K562 (cell line): ENCODE measurements around the gene MMP24. TPM values are rescaled to one million over a fixed set of nuclear protein-coding genes. Genes with fewer than 3 reads are reported as not detected.

Experiments used
- ATAC-seq: fragments of 200-7000 bp; cut with Tn5 transposase; 3 replicates; pipeline ENCODE4 v1.9.1; 2020; ENCODE audit warnings: moderate library complexity
- BruUV-seq: library from RNA; stranded (reverse); fragments of 400-500 nt; replicated peaks from 2 replicates; lab custom pipeline; 2021; lab: Mats Ljungman, UMichigan
- CTCF ChIA-PET: fragments of 300-600 bp; formaldehyde crosslinking; extraction: SDS; loops from one replicate; lab custom pipeline; 2021; ENCODE audit warnings: low intra/inter-chr PET ratio; lab: Yijun Ruan, JAX
- POLR2A ChIA-PET: fragments of 300-600, 350-650 bp; sonication (Branson Sonifier 250); formaldehyde crosslinking; extraction: SDS; loops from one replicate; lab custom pipeline; 2021; ENCODE audit warnings: antibody characterized with exemption, inconsistent platforms; lab: Yijun Ruan, JAX
- DNase-seq, 4 experiments: peaks; one replicate each; pipeline versions ENCODE4 v3.0.0 to v3.0.0-alpha.2; 2011 to 2018; ENCODE audit warnings: low spot score in 3 of 4, mixed read lengths in 3 of 4; ENCODE audit errors: extremely low read depth in 1 of 4
- FAIRE-seq: peaks from 2 replicates; lab custom pipeline; 2011; peaks lifted over from hg19 to GRCh38; lab: Jason Lieb, UNC
- H2AFZ ChIP-seq: 2 replicates; pipeline ENCODE4 v1.6.0; 2011; ENCODE audit warnings: low read depth, low read length, control low read depth, inconsistent platforms
- H3K27ac ChIP-seq: fragments of 200-600 bp; 3 replicates; pipeline ENCODE4 v1.8.0; 2011; ENCODE audit warnings: low read depth, mild to moderate bottlenecking, control low read depth, inconsistent platforms, low read length, moderate library complexity, mixed read lengths; ENCODE audit errors: extremely low read depth
- H3K27me3 ChIP-seq, 2 experiments: fragments of 300-600 bp in 1 of 2; 2 replicates in 1 of 2; 3 replicates in 1 of 2; pipeline versions ENCODE4 v1.6.0 to v1.8.0; 2011; ENCODE audit warnings: inconsistent platforms in 2 of 2, low read length in 2 of 2, mild to moderate bottlenecking in 1 of 2, mixed read lengths in 1 of 2, moderate library complexity in 1 of 2; ENCODE audit not compliant: control insufficient read depth in 2 of 2, insufficient read depth in 2 of 2
- H3K36me3 ChIP-seq: fragments of 300-600 bp; 3 replicates; pipeline ENCODE4 v1.8.0; 2011; ENCODE audit warnings: mild to moderate bottlenecking, low read length, inconsistent platforms; ENCODE audit not compliant: control insufficient read depth, insufficient read depth
- H3K4me1 ChIP-seq, 2 experiments: fragments of 200-600 bp in 1 of 2; replicated peaks in 1 of 2; 2 replicates in 1 of 2; 3 replicates in 1 of 2; pipeline versions ENCODE4 v1.5.1 to v1.8.0; 2011; ENCODE audit warnings: inconsistent platforms in 2 of 2, low read length in 2 of 2, mild to moderate bottlenecking in 1 of 2, mixed read lengths in 1 of 2, moderate library complexity in 1 of 2; ENCODE audit not compliant: control insufficient read depth in 2 of 2, insufficient read depth in 2 of 2
- H3K4me2 ChIP-seq: 2 replicates; pipeline ENCODE4 v1.6.1; 2011; ENCODE audit warnings: low read length, control low read depth, inconsistent platforms, mixed read lengths; ENCODE audit not compliant: insufficient read depth
- H3K4me3 ChIP-seq: fragments of 200-600 bp; sonication (generic), shearing (Covaris generic); 2 replicates; pipeline ENCODE4 v1.5.1; 2016; ENCODE audit warnings: control low read depth, inconsistent platforms
- H3K79me2 ChIP-seq: fragments of 200-600 bp; 3 replicates; pipeline ENCODE4 v1.8.0; 2011; ENCODE audit warnings: low read length, inconsistent platforms; ENCODE audit not compliant: control insufficient read depth, insufficient read depth
- H3K9ac ChIP-seq, 2 experiments: 2 replicates each; pipeline versions ENCODE4 v1.6.0 to v1.6.1; 2011; ENCODE audit warnings: low read depth in 2 of 2, low read length in 2 of 2, control low read depth in 1 of 2, inconsistent platforms in 1 of 2, mild to moderate bottlenecking in 1 of 2, mixed read lengths in 1 of 2; ENCODE audit not compliant: insufficient read depth in 1 of 2
- H3K9me1 ChIP-seq: one replicate; pipeline ENCODE4 v1.6.0; 2011; ENCODE audit warnings: inconsistent platforms, mild to moderate bottlenecking, low read length, moderate library complexity; ENCODE audit not compliant: control insufficient read depth, insufficient read depth
- H3K9me3 ChIP-seq: replicated peaks from 2 replicates; pipeline ENCODE4 v1.5.1; 2011; ENCODE audit warnings: low read depth, low read length, inconsistent platforms; ENCODE audit not compliant: control insufficient read depth, insufficient read depth
- H4K20me1 ChIP-seq: replicated peaks from 2 replicates; pipeline ENCODE4 v1.6.1; 2011; ENCODE audit warnings: low read length, inconsistent platforms, mixed read lengths; ENCODE audit not compliant: control insufficient read depth, insufficient read depth
- DIDO1 ChIP-seq: fragments of 450-650 bp; IDR thresholded peaks from 2 replicates; pipeline ENCODE4 v1.6.1; 2016; ENCODE audit warnings: low read depth, missing biosample characterization, missing genetic modification characterization
- DPF2 ChIP-seq: fragments of 450-650 bp; IDR thresholded peaks from 2 replicates; pipeline ENCODE4 v1.6.1; 2016
- HNRNPLL ChIP-seq: fragments of 200-400 bp; formaldehyde crosslinking; IDR thresholded peaks from 2 replicates; pipeline ENCODE4 v1.6.1; 2017; ENCODE audit warnings: low read length, low read depth, mild to moderate bottlenecking; ENCODE audit not compliant: poor library complexity, severe bottlenecking
- PHF20 ChIP-seq: fragments of 450-650 bp; IDR thresholded peaks from 2 replicates; pipeline ENCODE4 v1.6.1; 2018; ENCODE audit not compliant: partially characterized antibody
- POLR2A ChIP-seq: fragments of 450-650 bp; conservative IDR thresholded peaks from 2 replicates; pipeline ENCODE4 v1.6.1; 2016
- POLR2H ChIP-seq: IDR thresholded peaks from 2 replicates; pipeline ENCODE4 v1.6.1; 2016; ENCODE audit warnings: missing genetic modification characterization, low read depth, mild to moderate bottlenecking, control low read depth, missing compliant biosample characterization, moderate library complexity
- PTBP1 ChIP-seq: fragments of 200-400 bp; formaldehyde crosslinking; IDR thresholded peaks from 2 replicates; pipeline ENCODE4 v1.6.1; 2017; ENCODE audit warnings: low read depth, low read length
- TAF7 ChIP-seq: fragments of 450-650 bp; IDR thresholded peaks from 2 replicates; pipeline ENCODE4 v1.6.1; 2016; ENCODE audit warnings: missing genetic modification characterization, missing compliant biosample characterization
- TRIM24 ChIP-seq, 2 experiments: fragments of 450-650 bp; IDR thresholded peaks; 2 replicates each; pipeline ENCODE4 v1.6.1; 2016
- ZBTB1 ChIP-seq: sonication (generic); formaldehyde crosslinking; IDR thresholded peaks from 2 replicates; pipeline ENCODE4 v1.8.1; 2023; ENCODE audit warnings: missing genetic modification reagents, low read depth, mild to moderate bottlenecking, borderline replicate concordance
- in situ Hi-C: fragments of 300-500 bp; cut with MboI; formaldehyde crosslinking; loops from 4 replicates; pipeline ENCODE4 v1.15.0; 2018; ENCODE audit warnings: inconsistent platforms, mixed read lengths
- intact Hi-C: fragments of 100-400 bp; cut with micrococcal nuclease; formaldehyde crosslinking; loops from 2 replicates; pipeline ENCODE4 v1.14.2; 2022
- polyA plus RNA-seq, 8 experiments: library from polyadenylated mRNA; depleted of rRNA in 4 of 8; stranded (reverse) in 5 of 8; unstranded in 3 of 8; fragments of >200 nt; fragmentation: Nextera tagmentation in 2 of 8; fragmentation: Illumina TruSeq in 1 of 8; extraction: Ambion mirVana in 2 of 8; extraction: Trizol in 1 of 8; gene quantifications; 2 replicates each; pipeline versions ENCODE4 v1.2.1 to v1.2.3, GENCODE V29; 2011 to 2014; ENCODE audit warnings: inconsistent platforms in 1 of 8, missing spikeins in 1 of 8
- total RNA-seq, 7 experiments: library from RNA; depleted of rRNA in 6 of 7; stranded (reverse); fragments of >200 nt in 6 of 7; fragmentation: Illumina TruSeq in 2 of 7; extraction: Trizol in 2 of 7; gene quantifications; 2 replicates each; pipeline versions ENCODE4 v1.2.1 to v1.2.3, GENCODE V29; 2011 to 2021; ENCODE audit warnings: low replicate concordance in 1 of 7
- TF ChIP-seq, protein P1 (sequence below): fragments of 450-650 bp; IDR thresholded peaks from 2 replicates; pipeline ENCODE4 v1.6.1; 2018; ENCODE audit warnings: mild to moderate bottlenecking, low read depth; ENCODE audit not compliant: partially characterized antibody
- TF ChIP-seq, protein P2 (sequence below): fragments of 250-450 bp; sonication (Bioruptor Pico); IDR thresholded peaks from 2 replicates; pipeline ENCODE4 v1.4.0; 2020; ENCODE audit warnings: mild to moderate bottlenecking, moderate library complexity

MMP24 gene
- total and polyA plus RNA-seq, 9 of the 15 experiments (the other 6 are each of a cell fraction or from before 2014, with no cell fraction given): 0.03 to 0.07 (median 0.03) TPM; not detected in 6

DNA sequence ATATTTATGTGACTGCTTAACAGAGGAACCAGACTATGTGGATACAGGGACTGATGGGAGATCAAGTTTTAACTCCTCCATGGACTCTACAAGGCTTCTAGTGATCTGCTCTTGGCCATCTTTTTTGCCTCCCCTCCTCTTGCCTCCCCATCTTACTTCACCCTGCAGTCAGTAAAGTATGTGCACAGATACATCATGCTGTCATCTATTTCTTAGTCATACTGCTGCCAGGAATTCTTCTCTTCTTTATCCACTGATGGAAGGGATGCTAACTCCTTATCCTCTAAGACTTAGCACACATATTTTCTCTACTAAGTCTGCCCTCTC is 93.3 kb downstream of the MMP24 start:
- Histone ChIP-seq H3K4me1 (peaks cover 4 to 6% of the 10 kb centered on the region in 2 experiments; a peak in 4 of 5 replicates), H3K9ac (no peak overlapping the region), H3K27ac (no peak overlapping the region), H3K27me3 (no peaks in the 10 kb centered on the region), H3K4me2 (no peak overlapping the region), H4K20me1 (no peaks in the 10 kb centered on the region), H2AFZ (no peak overlapping the region), H3K79me2 (no peaks in the 10 kb centered on the region), H3K36me3 (peaks cover 4% of the 10 kb centered on the region), H3K9me1 (no peaks in the 10 kb centered on the region), H3K4me3 (no peak overlapping the region), H3K9me3 (no peaks in the 10 kb centered on the region)
- intact Hi-C loops: no loop called here
- ATAC-seq: no peak
- DNase-seq: no peak
- no peak for FAIRE-seq
- CTCF ChIA-PET: interaction anchor here (0.6 kb wide), 1 partner anchor 13 kb away, joined by 3 read pairs; no protein-coding TSS in a partner anchor
- in situ Hi-C loops: loop anchor here (25.0 kb wide), 1 partner anchor 117 kb away; the partner anchor contains the start of gene GDF5
- no peak for TF ChIP-seq TRIM24 (IDR thresholded peaks at IDR 0.05)
- no peak for TF ChIP-seq DIDO1
- no peak for TF ChIP-seq POLR2A
- no peak for TF ChIP-seq DPF2
- no peak for TF ChIP-seq PTBP1
- no peak for TF ChIP-seq POLR2H (tag)
- TF ChIP-seq TAF7 (tag): no peak
- TF ChIP-seq, protein P1, sequence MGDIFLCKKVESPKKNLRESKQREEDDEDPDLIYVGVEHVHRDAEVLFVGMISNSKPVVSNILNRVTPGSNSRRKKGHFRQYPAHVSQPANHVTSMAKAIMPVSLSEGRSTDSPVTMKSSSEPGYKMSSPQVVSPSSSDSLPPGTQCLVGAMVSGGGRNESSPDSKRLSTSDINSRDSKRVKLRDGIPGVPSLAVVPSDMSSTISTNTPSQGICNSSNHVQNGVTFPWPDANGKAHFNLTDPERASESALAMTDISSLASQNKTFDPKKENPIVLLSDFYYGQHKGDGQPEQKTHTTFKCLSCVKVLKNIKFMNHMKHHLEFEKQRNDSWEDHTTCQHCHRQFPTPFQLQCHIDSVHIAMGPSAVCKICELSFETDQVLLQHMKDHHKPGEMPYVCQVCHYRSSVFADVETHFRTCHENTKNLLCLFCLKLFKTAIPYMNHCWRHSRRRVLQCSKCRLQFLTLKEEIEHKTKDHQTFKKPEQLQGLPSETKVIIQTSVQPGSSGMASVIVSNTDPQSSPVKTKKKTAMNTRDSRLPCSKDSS: no peak
- TF ChIP-seq, protein P2, sequence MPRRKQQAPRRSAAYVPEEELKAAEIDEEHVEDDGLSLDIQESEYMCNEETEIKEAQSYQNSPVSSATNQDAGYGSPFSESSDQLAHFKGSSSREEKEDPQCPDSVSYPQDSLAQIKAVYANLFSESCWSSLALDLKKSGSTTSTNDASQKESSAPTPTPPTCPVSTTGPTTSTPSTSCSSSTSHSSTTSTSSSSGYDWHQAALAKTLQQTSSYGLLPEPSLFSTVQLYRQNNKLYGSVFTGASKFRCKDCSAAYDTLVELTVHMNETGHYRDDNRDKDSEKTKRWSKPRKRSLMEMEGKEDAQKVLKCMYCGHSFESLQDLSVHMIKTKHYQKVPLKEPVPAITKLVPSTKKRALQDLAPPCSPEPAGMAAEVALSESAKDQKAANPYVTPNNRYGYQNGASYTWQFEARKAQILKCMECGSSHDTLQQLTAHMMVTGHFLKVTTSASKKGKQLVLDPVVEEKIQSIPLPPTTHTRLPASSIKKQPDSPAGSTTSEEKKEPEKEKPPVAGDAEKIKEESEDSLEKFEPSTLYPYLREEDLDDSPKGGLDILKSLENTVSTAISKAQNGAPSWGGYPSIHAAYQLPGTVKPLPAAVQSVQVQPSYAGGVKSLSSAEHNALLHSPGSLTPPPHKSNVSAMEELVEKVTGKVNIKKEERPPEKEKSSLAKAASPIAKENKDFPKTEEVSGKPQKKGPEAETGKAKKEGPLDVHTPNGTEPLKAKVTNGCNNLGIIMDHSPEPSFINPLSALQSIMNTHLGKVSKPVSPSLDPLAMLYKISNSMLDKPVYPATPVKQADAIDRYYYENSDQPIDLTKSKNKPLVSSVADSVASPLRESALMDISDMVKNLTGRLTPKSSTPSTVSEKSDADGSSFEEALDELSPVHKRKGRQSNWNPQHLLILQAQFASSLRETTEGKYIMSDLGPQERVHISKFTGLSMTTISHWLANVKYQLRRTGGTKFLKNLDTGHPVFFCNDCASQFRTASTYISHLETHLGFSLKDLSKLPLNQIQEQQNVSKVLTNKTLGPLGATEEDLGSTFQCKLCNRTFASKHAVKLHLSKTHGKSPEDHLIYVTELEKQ (CRISPR knock-in tag): no peak
- no peak for TF ChIP-seq ZBTB1 (CRISPR knock-in tag)
- TF ChIP-seq PHF20: no peak
- no peak for TF ChIP-seq HNRNPLL
- POLR2A ChIA-PET: interaction anchor here (0.6 to 1.4 kb wide), 3 partner anchors 10 to 495 kb away, joined by 3 to 5 read pairs (median 3); no protein-coding TSS in a partner anchor
- BruUV-seq: no TSS peak
